AG09319 (cell line): Measurements from ENCODE around the gene ZSWIM7.
"Not testable (repeated sequence)": the region's sequence is repeated elsewhere in the genome, so short reads cannot be mapped to it uniquely, and the experiment has no call there.

Source experiments
- DNase-seq: peaks from one replicate; pipeline ENCODE4 v3.0.0-alpha.2; 2010; ENCODE audit warnings: low read depth; ENCODE audit errors: extremely low read depth
- TF ChIP-seq, protein P1 (sequence below): IDR thresholded peaks from 2 replicates; pipeline ENCODE4 v1.5.1; 2011; ENCODE audit warnings: low read depth, mild to moderate bottlenecking, inconsistent platforms, low read length, moderate library complexity

ZSWIM7 gene

GRCh38 chr17:15998031-15998562 is 1.4 kb downstream of the ZSWIM7 start:
- no peak for DNase-seq
- TF ChIP-seq, protein P1, sequence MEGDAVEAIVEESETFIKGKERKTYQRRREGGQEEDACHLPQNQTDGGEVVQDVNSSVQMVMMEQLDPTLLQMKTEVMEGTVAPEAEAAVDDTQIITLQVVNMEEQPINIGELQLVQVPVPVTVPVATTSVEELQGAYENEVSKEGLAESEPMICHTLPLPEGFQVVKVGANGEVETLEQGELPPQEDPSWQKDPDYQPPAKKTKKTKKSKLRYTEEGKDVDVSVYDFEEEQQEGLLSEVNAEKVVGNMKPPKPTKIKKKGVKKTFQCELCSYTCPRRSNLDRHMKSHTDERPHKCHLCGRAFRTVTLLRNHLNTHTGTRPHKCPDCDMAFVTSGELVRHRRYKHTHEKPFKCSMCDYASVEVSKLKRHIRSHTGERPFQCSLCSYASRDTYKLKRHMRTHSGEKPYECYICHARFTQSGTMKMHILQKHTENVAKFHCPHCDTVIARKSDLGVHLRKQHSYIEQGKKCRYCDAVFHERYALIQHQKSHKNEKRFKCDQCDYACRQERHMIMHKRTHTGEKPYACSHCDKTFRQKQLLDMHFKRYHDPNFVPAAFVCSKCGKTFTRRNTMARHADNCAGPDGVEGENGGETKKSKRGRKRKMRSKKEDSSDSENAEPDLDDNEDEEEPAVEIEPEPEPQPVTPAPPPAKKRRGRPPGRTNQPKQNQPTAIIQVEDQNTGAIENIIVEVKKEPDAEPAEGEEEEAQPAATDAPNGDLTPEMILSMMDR, result no peak

GRCh38 chr17:15996322-15996721 is 3.2 kb downstream of the ZSWIM7 start:
- DNase-seq, result no peak
- TF ChIP-seq, protein P1, result no peak

DNA sequence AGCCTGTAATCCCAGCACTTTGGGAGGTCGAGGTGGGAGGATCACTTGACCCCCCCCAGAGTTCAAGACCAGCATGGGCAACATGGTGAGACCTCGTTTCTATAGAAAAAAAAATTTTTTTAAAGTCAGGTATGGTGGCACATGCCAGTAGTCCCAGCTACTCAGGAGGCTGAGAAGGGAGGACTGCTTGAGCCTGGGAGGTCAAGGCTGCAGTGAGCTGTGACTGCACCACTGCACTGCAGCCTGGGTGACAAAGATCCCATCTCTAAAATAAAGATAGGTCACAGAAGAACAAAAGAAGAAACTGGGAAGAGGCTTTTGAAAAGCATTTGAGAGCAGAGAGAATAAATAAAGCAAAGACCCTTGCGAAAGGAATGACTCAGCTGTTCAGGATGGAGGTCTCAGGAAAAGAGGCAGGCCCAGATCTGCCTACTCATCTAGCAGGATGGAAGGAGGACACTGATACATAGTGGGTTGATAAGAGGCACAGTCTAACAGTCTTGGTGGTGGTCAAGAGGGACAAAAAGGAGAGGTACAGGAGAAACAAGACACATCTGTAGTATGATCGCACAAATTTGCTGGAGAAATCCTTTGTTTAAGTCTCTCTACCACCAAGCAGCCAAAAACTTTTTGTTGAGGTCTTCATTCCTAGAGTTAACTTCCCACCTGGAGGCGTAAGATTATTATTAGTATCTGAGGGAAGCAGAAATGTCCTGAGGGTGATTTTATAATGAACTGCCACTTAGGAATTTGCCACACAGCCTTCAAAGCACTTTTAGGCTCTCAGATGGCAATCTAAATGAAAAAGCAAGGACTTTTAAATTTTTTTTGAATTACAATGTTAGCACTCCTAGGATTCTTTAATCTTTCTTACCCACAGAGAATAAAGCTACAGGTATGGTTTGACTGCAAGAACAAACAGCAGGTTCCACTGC is 17.6 kb downstream of the ZSWIM7 start:
- no peak for DNase-seq

DNA sequence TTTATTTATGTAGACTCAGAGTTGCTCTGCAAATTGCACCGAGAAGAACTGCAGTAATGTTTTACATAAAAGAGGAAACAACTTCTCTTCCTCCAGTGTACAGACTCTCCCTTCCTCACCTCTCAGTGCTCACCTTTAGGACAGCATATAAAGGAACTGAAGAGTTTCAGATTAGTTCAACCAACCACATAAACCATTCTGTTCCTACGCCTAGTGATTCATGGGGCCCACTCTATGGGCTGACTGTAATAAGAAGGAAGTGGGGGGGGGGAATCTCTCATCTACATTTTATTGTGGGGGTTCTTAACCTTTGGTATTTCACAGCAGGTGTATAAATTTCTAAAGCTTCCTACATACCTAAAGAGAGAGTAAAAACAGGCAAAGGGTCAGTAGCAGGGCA is 18.3 kb downstream of the ZSWIM7 start:
- no peak for DNase-seq
- TF ChIP-seq, protein P1, result no peak

More for the DNA sequence above, 17.6 kb downstream of the ZSWIM7 start:
- TF ChIP-seq, protein P1, result no peak

GRCh38 chr17:15979013-15979412 is 20.5 kb downstream of the ZSWIM7 start:
- DNase-seq, result not testable (repeated sequence)

DNA sequence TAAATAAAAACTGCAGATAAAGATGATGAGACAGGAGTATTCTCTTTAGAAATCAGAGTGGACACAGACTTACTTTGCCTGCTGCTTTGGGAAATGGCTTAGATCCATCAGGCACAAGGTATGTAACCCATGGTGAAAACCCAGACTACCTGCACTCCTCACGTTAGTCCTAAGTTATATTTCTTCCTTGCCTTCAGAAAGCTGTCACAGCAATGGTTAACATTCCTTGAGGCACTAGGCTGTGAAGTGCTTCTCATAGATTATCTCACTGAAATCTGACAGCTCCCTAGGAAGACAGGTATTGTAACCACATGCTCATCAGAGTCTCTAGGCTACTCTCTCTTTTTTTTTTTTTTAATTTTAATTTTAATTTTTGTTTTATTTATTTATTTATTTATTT is 20.9 kb downstream of the ZSWIM7 start:
- no peak for DNase-seq
- TF ChIP-seq, protein P1, result no peak

GRCh38 chr17:15977894-15978293 is 21.6 kb downstream of the ZSWIM7 start:
- TF ChIP-seq, protein P1, result no peak

GRCh38 chr17:15973834-15974233 is 25.7 kb downstream of the ZSWIM7 start:
- TF ChIP-seq, protein P1, result no peak
- no peak for DNase-seq

More at GRCh38 chr17:15977894-15978293, 21.6 kb downstream of the ZSWIM7 start:
- no peak for DNase-seq
